GM20000 (cell line): ENCODE results near the gene KCNC4.

Source experiments
- DNase-seq: peaks from one replicate; pipeline ENCODE4 v3.0.0; 2012; ENCODE audit warnings: low spot score
- TF ChIP-seq, protein P1 (sequence below): IDR thresholded peaks from 2 replicates; pipeline ENCODE4 v1.5.1; 2012; ENCODE audit warnings: mild to moderate bottlenecking, control low read depth; ENCODE audit errors: extremely low read depth, missing control alignments

The KCNC4 gene

DNA sequence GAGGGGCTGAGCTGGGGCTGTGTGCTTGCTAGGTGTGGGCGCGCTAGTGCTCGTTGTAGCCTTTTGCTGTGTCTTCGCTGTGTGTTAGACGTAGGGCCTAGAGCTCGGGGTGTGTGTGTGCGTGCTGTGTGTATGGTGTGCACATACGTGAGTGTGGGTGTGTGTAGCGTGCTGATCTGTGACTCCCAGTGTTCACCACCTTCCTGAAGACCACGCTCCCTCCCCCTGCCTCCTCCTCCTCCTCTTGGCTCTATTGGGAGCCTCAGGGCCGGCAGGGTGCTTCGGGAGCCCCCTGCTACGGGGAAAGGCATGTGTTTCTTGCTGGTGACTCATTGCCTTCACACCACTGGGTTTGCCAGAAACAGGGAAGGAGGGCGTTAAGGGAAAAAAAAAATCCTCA is 9.4 kb upstream of the KCNC4 start:
- TF ChIP-seq, protein P1, sequence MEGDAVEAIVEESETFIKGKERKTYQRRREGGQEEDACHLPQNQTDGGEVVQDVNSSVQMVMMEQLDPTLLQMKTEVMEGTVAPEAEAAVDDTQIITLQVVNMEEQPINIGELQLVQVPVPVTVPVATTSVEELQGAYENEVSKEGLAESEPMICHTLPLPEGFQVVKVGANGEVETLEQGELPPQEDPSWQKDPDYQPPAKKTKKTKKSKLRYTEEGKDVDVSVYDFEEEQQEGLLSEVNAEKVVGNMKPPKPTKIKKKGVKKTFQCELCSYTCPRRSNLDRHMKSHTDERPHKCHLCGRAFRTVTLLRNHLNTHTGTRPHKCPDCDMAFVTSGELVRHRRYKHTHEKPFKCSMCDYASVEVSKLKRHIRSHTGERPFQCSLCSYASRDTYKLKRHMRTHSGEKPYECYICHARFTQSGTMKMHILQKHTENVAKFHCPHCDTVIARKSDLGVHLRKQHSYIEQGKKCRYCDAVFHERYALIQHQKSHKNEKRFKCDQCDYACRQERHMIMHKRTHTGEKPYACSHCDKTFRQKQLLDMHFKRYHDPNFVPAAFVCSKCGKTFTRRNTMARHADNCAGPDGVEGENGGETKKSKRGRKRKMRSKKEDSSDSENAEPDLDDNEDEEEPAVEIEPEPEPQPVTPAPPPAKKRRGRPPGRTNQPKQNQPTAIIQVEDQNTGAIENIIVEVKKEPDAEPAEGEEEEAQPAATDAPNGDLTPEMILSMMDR, result no peak
- DNase-seq, result no peak

DNA sequence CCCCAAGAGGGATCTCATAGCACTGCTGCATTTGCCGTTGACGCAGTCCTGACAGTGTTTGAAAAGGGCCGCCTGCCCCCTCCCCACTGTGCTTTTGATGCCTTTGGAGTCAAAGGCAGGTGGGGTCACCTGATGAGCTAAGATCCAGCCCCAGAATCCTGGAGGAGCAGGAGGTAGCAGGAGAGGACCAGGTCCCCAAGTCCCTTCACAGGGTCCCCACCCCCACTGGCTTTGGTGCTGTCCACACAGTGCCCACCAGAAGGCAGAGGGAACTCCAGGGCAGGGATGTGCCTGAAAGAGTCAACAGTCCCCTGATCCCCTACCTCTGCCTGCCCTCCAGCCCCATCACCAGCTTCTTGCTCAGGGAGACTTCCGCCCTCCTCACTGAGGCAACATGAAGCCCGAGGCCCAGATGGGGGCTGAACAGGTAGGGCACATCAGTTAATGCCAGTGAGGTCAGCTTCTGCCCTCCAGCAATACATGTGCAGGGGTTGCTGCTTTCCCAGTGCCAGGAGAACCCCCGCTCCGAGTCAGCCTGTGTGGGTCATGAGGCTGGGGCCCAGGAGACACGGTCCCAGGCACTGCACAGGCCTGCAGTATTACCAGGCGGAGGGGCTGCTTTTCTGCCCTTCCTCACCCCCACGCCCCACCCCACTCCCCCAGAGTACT is 8.8 kb upstream of the KCNC4 start:
- DNase-seq, result no peak
- TF ChIP-seq, protein P1, result no peak

DNA sequence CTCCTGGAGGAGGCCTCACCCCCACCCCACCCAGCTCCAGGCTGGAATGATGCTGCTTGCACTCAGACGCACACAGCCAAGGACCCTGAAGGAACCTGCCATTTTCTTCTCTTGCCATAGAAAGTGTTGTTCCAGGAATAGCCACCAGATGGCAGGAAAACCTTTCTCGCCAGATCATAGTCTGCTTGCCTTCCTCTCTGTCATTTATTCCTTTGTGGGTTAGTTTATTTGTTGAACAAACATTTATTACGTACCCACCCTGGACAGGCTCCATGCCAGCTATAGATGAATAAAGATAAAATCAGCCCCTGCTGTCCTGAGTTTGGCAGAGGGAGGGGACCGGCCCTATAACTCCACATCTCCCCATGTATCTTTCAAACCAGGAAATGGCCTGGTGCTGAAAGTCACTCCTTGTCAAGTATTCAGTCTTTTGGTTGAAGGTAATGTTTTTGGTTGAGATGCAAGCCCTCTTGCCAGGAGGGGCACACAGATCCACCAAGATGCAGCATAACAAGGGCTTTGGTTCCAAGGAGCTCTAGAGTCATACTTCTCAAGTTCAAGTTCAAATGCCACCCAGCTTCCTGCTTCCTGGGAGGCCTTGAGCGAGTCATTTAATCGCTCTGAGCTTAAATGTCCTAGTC is 7.0 kb upstream of the KCNC4 start:
- TF ChIP-seq, protein P1, result peak; percentile 45
- DNase-seq, result peak; percentile 78

DNA sequence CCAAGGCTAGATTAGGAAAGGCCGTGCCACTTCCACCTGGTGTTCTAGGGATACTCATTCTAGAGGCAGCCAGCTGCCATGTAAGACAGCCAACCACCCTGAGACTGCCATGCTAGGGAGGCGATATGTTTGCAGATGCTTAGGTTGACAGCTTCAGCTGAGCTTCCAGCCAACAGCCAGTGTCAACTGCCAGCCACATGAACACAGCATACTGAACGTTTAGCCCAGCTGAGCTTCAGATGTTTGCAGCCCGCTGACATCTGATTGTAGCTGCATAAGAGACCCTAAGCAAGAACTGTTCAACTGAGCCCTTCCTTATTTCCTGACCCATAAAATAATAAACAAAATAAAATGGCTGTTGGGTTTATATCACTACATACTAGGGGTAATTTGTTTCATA is 5.0 kb upstream of the KCNC4 start:
- TF ChIP-seq, protein P1, result no peak
- DNase-seq, result no peak

DNA sequence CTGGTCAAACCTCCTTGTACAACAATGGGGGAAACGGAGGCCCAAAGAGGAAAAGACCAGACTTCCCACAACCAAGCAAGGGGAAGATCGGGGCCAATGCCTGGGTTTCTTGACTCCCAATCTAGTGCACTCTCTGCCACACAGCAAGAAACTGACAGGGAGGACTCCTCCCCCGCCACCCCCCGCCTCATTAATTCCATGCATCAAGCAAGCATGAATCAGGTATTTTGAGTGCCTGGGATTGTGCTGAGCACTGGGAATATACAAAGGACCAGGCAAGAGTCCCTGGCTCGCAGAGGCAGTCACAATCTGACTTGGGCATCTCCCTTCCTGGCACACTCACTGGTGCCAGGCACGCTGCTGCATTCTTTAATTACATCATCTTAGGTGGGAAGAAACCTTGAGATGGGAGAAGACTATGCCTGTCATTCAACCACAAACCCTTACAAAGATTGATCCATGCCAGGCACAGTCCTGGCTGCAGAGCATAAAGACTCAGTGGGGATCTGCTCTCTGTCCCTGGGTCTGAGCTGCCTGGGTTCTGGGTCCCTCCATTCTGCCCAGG is 4.4 kb upstream of the KCNC4 start:
- no peak for DNase-seq
- TF ChIP-seq, protein P1, result no peak

DNA sequence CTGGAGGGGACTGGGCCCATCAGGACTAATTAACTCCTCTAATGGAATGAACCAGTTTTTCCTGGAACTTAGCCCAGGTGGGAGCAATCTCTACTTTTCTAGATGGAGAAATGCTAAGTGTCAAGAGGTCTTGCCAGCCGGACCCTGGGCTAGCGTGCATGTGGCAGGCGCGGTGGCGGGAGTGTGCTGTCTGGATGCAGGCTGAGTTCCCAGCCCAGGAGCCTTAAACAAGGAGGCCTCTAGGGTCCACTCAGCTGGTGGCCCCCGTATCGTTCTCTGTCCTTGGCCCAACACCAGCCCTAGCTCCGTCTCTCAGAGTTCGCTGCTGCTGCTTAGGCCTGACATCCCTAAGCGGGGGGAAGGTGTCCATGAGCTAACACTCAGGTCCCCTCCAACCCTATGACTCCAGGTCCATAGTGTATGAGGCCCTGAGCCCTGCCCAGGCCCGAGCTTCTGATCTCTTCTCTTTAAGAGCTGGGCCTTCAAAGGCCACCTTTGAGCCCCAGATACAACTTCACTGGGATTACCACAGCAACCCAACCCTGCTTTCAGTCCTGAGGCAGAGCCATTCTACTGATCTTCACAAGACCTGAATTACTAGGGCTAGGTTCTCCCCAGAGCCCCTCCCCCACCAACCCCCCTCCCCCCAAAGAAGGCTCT is 3.7 kb upstream of the KCNC4 start:
- no peak for DNase-seq
- TF ChIP-seq, protein P1, result no peak

DNA sequence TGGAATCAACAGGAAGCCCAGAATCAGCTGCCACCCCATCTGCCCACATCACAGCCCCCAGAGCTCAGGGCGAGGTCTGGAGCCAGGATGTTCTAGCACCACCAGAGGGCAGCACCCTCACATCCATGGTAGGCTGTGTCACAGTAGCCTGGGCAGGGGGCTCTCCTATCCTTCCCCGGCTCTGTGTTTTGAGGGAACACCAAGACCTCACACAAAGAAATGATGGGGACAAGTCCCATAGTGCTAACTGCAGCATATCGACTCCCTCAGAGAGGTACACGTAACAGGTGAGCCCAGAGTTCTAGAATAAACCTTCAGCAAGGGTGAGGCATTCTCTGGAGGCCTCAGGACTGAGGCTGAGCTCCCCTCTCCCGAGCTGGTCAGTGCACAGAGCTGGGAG is 2.3 kb upstream of the KCNC4 start:
- peak; percentile 81 for DNase-seq
- TF ChIP-seq, protein P1, result peak; percentile 68
